ENCODE data around the gene COG2. TPM values are rescaled to one million over a fixed set of nuclear protein-coding genes. Genes with fewer than 3 reads are reported as not detected.

The COG2 gene
- total RNA-seq, 1 donor from 2014 or later, result 25.9 TPM

DNA sequence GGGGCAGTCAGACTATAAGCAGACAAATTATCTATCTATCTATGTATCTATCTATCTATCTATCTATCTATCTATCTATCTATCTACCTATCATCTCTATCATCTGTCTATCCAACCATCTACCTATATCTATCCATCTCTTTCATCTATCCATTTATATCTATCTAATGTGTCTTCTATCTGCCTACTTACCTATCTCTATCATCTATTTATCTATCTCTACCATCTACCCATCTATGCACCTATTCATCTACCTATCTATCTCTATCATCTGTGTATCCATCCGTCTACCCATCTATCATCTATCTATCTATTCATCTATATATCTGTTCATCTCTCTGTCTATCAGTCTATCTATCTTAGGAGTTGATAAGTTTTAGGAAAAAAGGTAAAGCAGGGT, 10.8 kb upstream of the COG2 start:
- Histone ChIP-seq H3K4me1 (ENCODE audit: insufficient read depth, low read length) (no peaks in the 10 kb centered on the region), H3K9me3 (ENCODE audit: insufficient read depth, low read depth, low read length) (no peaks in the 10 kb centered on the region), H3K4me2 (ENCODE audit: low read length) (no peak overlapping the region), H3K27ac (ENCODE audit: low read depth, low read length) (no peak overlapping the region), H3K79me2 (ENCODE audit: insufficient read depth, low read length) (no peaks in the 10 kb centered on the region), H4K20me1 (ENCODE audit: insufficient read depth, low read length) (no peaks in the 10 kb centered on the region), H2AFZ (ENCODE audit: low read depth, low read length) (no peak overlapping the region), H3K27me3 (ENCODE audit: insufficient read depth, low read length) (peaks cover 7% of the 10 kb centered on the region), H3K9ac (ENCODE audit: low read length) (no peak overlapping the region), H3K36me3 (ENCODE audit: insufficient read depth, low read length) (no peaks in the 10 kb centered on the region), H3K4me3 (ENCODE audit: insufficient read depth, low read depth, low read length) (no peak overlapping the region)
- Mint-ChIP-seq H3K4me3 (ENCODE audit: unreplicated experiment) (no peak overlapping the region), H3K27me3 (ENCODE audit: low read depth, unreplicated experiment) (no peaks in the 10 kb centered on the region), H3K36me3 (ENCODE audit: low read depth, unreplicated experiment) (no peaks in the 10 kb centered on the region), H3K27ac (ENCODE audit: unreplicated experiment) (no peak overlapping the region), H3K4me1 (ENCODE audit: low read depth, unreplicated experiment) (no peaks in the 10 kb centered on the region), H3K9me3 (ENCODE audit: unreplicated experiment) (no peaks in the 10 kb centered on the region)
- FAIRE-seq (no peak), DNase-seq (ENCODE audit: low read depth) (no peak)
- TF ChIP-seq, protein P1, sequence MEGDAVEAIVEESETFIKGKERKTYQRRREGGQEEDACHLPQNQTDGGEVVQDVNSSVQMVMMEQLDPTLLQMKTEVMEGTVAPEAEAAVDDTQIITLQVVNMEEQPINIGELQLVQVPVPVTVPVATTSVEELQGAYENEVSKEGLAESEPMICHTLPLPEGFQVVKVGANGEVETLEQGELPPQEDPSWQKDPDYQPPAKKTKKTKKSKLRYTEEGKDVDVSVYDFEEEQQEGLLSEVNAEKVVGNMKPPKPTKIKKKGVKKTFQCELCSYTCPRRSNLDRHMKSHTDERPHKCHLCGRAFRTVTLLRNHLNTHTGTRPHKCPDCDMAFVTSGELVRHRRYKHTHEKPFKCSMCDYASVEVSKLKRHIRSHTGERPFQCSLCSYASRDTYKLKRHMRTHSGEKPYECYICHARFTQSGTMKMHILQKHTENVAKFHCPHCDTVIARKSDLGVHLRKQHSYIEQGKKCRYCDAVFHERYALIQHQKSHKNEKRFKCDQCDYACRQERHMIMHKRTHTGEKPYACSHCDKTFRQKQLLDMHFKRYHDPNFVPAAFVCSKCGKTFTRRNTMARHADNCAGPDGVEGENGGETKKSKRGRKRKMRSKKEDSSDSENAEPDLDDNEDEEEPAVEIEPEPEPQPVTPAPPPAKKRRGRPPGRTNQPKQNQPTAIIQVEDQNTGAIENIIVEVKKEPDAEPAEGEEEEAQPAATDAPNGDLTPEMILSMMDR (IDR thresholded peaks at IDR 0.05; ENCODE audit: insufficient read depth, low read depth, low read length), result no peak
- no peak for TF ChIP-seq EZH2 (IDR thresholded peaks at IDR 0.05; ENCODE audit: insufficient read depth, low read length)

DNA sequence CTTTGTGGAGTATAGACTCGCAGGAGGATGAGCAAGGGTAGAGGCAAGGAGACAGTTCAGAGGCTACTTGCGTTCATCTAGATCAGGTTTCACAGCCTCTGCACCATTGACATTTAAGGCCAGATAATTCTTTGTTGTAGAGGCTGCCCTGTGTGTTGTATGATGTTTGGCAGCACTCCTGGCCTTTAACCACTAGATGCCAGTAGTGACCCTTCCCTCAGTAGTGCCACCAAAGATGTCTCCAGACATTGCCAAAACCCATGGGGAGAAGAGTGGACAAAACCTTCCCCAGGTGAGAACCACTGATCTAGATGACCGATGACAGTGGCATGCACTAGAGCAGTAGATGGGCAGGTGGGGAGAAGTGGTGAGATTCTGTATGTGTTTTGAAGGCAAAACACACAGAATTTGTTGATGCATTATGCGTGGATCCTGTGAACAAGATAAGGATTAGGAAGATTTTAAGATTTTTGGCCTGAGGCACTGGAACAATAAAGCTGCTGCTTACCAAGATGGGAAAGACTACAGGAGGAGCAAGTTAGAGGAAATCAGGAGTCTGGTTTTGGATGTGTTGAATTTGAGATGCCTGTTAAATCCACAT, 9.9 kb upstream of the COG2 start:
- H2AFZ ChIP-seq (ENCODE audit: low read depth, low read length), result no peak overlapping the region
- TF ChIP-seq EZH2 (IDR thresholded peaks at IDR 0.05; ENCODE audit: insufficient read depth, low read length), result no peak
- TF ChIP-seq, protein P1 (IDR thresholded peaks at IDR 0.05; ENCODE audit: insufficient read depth, low read depth, low read length), result peak; percentile 41
- H3K4me3 Mint-ChIP-seq (ENCODE audit: unreplicated experiment), result no peak overlapping the region
- H3K9me3 ChIP-seq (ENCODE audit: insufficient read depth, low read depth, low read length), result no peaks in the 10 kb centered on the region
- H3K4me1 ChIP-seq (ENCODE audit: insufficient read depth, low read length), result no peaks in the 10 kb centered on the region
- H3K36me3 ChIP-seq (ENCODE audit: insufficient read depth, low read length), result no peaks in the 10 kb centered on the region
- H3K27me3 ChIP-seq (ENCODE audit: insufficient read depth, low read length), result peaks cover 12% of the 10 kb centered on the region
- no peak for FAIRE-seq
- DNase-seq (ENCODE audit: low read depth), result no peak
- H3K27me3 Mint-ChIP-seq (ENCODE audit: low read depth, unreplicated experiment), result no peaks in the 10 kb centered on the region
- H3K27ac ChIP-seq (ENCODE audit: low read depth, low read length), result no peak overlapping the region
- no peak overlapping the region for H3K4me3 ChIP-seq (ENCODE audit: insufficient read depth, low read depth, low read length)
- H3K4me1 Mint-ChIP-seq (ENCODE audit: low read depth, unreplicated experiment), result no peaks in the 10 kb centered on the region
- no peaks in the 10 kb centered on the region for H3K79me2 ChIP-seq (ENCODE audit: insufficient read depth, low read length)
- no peaks in the 10 kb centered on the region for H3K9me3 Mint-ChIP-seq (ENCODE audit: unreplicated experiment)
- no peaks in the 10 kb centered on the region for H4K20me1 ChIP-seq (ENCODE audit: insufficient read depth, low read length)
- H3K27ac Mint-ChIP-seq (ENCODE audit: unreplicated experiment), result no peak overlapping the region
- no peak overlapping the region for H3K9ac ChIP-seq (ENCODE audit: low read length)
- no peaks in the 10 kb centered on the region for H3K36me3 Mint-ChIP-seq (ENCODE audit: low read depth, unreplicated experiment)
- no peak overlapping the region for H3K4me2 ChIP-seq (ENCODE audit: low read length)

- H3K27ac ChIP-seq (ENCODE audit: low read depth, low read length), result no peak overlapping the region
- FAIRE-seq (no peak), DNase-seq (ENCODE audit: low read depth) (no peak)
- H3K4me3 ChIP-seq (ENCODE audit: insufficient read depth, low read depth, low read length), result no peak overlapping the region
- Mint-ChIP-seq H3K27ac (ENCODE audit: unreplicated experiment) (no peak overlapping the region), H3K9me3 (ENCODE audit: unreplicated experiment) (no peaks in the 10 kb centered on the region), H3K27me3 (ENCODE audit: low read depth, unreplicated experiment) (peaks cover 3% of the 10 kb centered on the region), H3K4me3 (ENCODE audit: unreplicated experiment) (no peak overlapping the region), H3K36me3 (ENCODE audit: low read depth, unreplicated experiment) (peaks cover 2% of the 10 kb centered on the region), H3K4me1 (ENCODE audit: low read depth, unreplicated experiment) (no peaks in the 10 kb centered on the region)
- no peaks in the 10 kb centered on the region for H3K36me3 ChIP-seq (ENCODE audit: insufficient read depth, low read length)
- no peak overlapping the region for H3K4me2 ChIP-seq (ENCODE audit: low read length)
- H3K9ac ChIP-seq (ENCODE audit: low read length), result no peak overlapping the region
- H2AFZ ChIP-seq (ENCODE audit: low read depth, low read length), result no peak overlapping the region
- peaks cover 17% of the 10 kb centered on the region for H3K27me3 ChIP-seq (ENCODE audit: insufficient read depth, low read length)
- H4K20me1 ChIP-seq (ENCODE audit: insufficient read depth, low read length), result no peaks in the 10 kb centered on the region
- H3K79me2 ChIP-seq (ENCODE audit: insufficient read depth, low read length), result no peaks in the 10 kb centered on the region
- H3K4me1 ChIP-seq (ENCODE audit: insufficient read depth, low read length), result no peaks in the 10 kb centered on the region
- no peak for TF ChIP-seq EZH2 (IDR thresholded peaks at IDR 0.05; ENCODE audit: insufficient read depth, low read length)
- TF ChIP-seq, protein P1 (IDR thresholded peaks at IDR 0.05; ENCODE audit: insufficient read depth, low read depth, low read length), result no peak
- no peaks in the 10 kb centered on the region for H3K9me3 ChIP-seq (ENCODE audit: insufficient read depth, low read depth, low read length)
Measured at GRCh38 chr1:230633469-230633868, 8.8 kb upstream of the COG2 start.

All from astrocyte (in vitro differentiated cells and primary cell).